ENCODE measurements around the gene TP53BP2. TPM values are rescaled to one million over a fixed set of nuclear protein-coding genes. Genes with fewer than 3 reads are reported as not detected.

TP53BP2 gene
- total and polyA plus RNA-seq, 2 experiments from 2014 or later: 31.6 to 57.8 TPM

DNA sequence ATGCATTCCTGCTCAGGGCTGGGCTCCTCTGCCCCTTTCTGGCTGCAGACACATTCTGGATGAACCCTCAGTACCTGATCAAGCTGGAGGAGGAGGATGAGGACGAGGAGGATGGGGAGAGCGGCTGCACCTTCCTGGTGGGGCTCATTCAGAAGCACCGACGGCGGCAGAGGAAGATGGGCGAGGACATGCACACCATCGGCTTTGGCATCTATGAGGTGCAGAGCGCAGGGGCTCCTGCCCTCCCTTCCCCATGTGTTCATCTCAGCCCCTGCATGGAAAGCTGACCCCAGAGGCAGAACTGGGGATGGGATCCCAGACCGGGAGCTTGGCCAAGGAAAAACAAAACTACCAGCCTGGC lies 90.3 kb downstream of the TP53BP2 start:
- H3K9me2 ChIP-seq (replicated peaks; ENCODE audit: insufficient read depth): no peaks in the 10 kb centered on the region
- H3K36me3 ChIP-seq (replicated peaks; ENCODE audit: insufficient read depth, low read depth): no peaks in the 10 kb centered on the region
- no peak overlapping the region for H3K27ac ChIP-seq
- no peaks in the 10 kb centered on the region for H3K9me3 ChIP-seq (ENCODE audit: low read depth)
- no peaks in the 10 kb centered on the region for H3K27me3 ChIP-seq
- no peaks in the 10 kb centered on the region for H4K20me1 ChIP-seq (ENCODE audit: insufficient read depth, poor library complexity, severe bottlenecking)
- 92% methylated on average over 9 of the region's 9 CpGs for WGBS (ENCODE audit: low lambda C conversion rate, missing lambda C conversion rate)
- H3K4me3 ChIP-seq: no peak overlapping the region
- H2AFZ ChIP-seq: no peak overlapping the region
- TF ChIP-seq CTCF (IDR thresholded peaks at IDR 0.05; ENCODE audit: poor library complexity) (no peak), EZH2 (IDR thresholded peaks at IDR 0.05; ENCODE audit: borderline replicate concordance) (no peak), EZH2phosphoT487 (IDR thresholded peaks at IDR 0.05; ENCODE audit: low read depth, severe bottlenecking, unreplicated experiment) (no peak)
- H3K4me2 ChIP-seq: no peak overlapping the region
- DNase-seq (ENCODE audit: low spot score): no peak
- H3K79me2 ChIP-seq: no peaks in the 10 kb centered on the region
- peaks cover 8% of the 10 kb centered on the region for H3K4me1 ChIP-seq (ENCODE audit: insufficient read depth)

- Histone ChIP-seq H3K4me1 (ENCODE audit: insufficient read depth) (peaks cover 8% of the 10 kb centered on the region), H3K4me3 (no peak overlapping the region), H3K9me3 (ENCODE audit: low read depth) (no peaks in the 10 kb centered on the region), H3K27me3 (no peaks in the 10 kb centered on the region), H3K4me2 (no peak overlapping the region), H3K9me2 (replicated peaks; ENCODE audit: insufficient read depth) (no peaks in the 10 kb centered on the region), H2AFZ (no peak overlapping the region), H4K20me1 (ENCODE audit: insufficient read depth, poor library complexity, severe bottlenecking) (no peaks in the 10 kb centered on the region), H3K27ac (no peak overlapping the region), H3K36me3 (replicated peaks; ENCODE audit: insufficient read depth, low read depth) (no peaks in the 10 kb centered on the region), H3K79me2 (no peaks in the 10 kb centered on the region)
- no peak for DNase-seq (ENCODE audit: low spot score)
- WGBS (ENCODE audit: low lambda C conversion rate, missing lambda C conversion rate): 95% methylated on average over 14 of the region's 17 CpGs
- no peak for TF ChIP-seq CTCF (IDR thresholded peaks at IDR 0.05; ENCODE audit: poor library complexity)
- no peak for TF ChIP-seq EZH2phosphoT487 (IDR thresholded peaks at IDR 0.05; ENCODE audit: low read depth, severe bottlenecking, unreplicated experiment)
- TF ChIP-seq EZH2 (IDR thresholded peaks at IDR 0.05; ENCODE audit: borderline replicate concordance): no peak
These were observed 90.9 kb downstream of the TP53BP2 start for GRCh38 chr1:223754681-223755431.

DNA sequence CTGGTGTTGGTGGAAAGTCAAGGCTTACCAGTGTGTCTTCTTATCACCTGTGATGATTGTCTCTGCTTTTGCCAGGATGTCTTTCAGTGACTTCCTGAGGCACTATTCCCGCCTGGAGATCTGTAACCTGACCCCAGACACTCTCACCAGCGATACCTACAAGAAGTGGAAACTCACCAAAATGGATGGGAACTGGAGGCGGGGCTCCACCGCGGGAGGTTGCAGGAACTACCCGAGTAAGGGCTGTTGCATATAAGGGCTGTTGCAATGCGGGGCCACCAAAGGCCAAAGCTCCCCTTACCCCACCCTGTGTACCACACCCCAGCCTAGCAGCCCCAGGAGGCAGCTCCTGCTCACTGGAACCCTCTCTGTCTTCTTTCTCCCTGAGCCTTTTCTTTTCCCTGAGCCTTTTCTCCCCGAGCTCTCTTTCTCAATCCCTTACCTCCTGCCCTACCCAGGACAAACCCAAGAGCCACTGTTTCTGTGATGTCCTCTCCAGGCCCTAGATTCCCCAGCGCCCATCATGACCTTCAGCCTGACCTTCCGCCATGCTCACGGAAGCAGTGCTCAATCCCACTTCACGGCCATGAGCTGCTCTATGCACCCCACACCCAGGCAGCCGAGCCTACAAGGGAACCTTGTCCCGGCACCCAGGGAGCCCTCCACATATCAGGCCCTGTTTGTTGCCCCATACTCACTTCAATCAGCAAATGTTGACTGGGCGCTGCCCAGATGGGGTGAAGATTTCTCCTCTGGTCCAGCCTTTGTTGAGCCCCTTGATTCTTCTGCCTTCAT lies 92.8 kb downstream of the TP53BP2 start:
- no peak overlapping the region for H3K4me3 ChIP-seq
- H3K27ac ChIP-seq: no peak overlapping the region
- 85% methylated on average over 15 of the region's 15 CpGs for WGBS (ENCODE audit: low lambda C conversion rate, missing lambda C conversion rate)
- no peaks in the 10 kb centered on the region for H3K79me2 ChIP-seq
- H4K20me1 ChIP-seq (ENCODE audit: insufficient read depth, poor library complexity, severe bottlenecking): no peaks in the 10 kb centered on the region
- DNase-seq (ENCODE audit: low spot score): no peak
- no peaks in the 10 kb centered on the region for H3K9me2 ChIP-seq (replicated peaks; ENCODE audit: insufficient read depth)
- H3K36me3 ChIP-seq (replicated peaks; ENCODE audit: insufficient read depth, low read depth): no peaks in the 10 kb centered on the region
- no peak overlapping the region for H2AFZ ChIP-seq
- H3K4me1 ChIP-seq (ENCODE audit: insufficient read depth): peaks cover 19% of the 10 kb centered on the region
- no peaks in the 10 kb centered on the region for H3K9me3 ChIP-seq (ENCODE audit: low read depth)
- TF ChIP-seq EZH2phosphoT487 (IDR thresholded peaks at IDR 0.05; ENCODE audit: low read depth, severe bottlenecking, unreplicated experiment): no peak
- TF ChIP-seq CTCF (IDR thresholded peaks at IDR 0.05; ENCODE audit: poor library complexity): no peak
- TF ChIP-seq EZH2 (IDR thresholded peaks at IDR 0.05; ENCODE audit: borderline replicate concordance): no peak
- H3K27me3 ChIP-seq: no peaks in the 10 kb centered on the region
- no peak overlapping the region for H3K4me2 ChIP-seq
